HFFc6 (cell line): ENCODE results near the gene ZNG1C. TPM values are rescaled to one million over a fixed set of nuclear protein-coding genes. Genes with fewer than 3 reads are reported as not detected.
"Not testable (repeated sequence)": the region's sequence is repeated elsewhere in the genome, so short reads cannot be mapped to it uniquely, and the experiment has no call there.

Experiments
- DNase-seq: peaks from one replicate; pipeline ENCODE4 v3.0.0-alpha.2; 2018
- H3K27ac Mint-ChIP-seq: 2 replicates; pipeline ENCODE4 v1.8.0; 2020; ENCODE audit warnings: mild to moderate bottlenecking, mixed read lengths
- H3K27me3 Mint-ChIP-seq: 2 replicates; pipeline ENCODE4 v1.8.0; 2021; ENCODE audit warnings: mild to moderate bottlenecking, moderate library complexity, mixed read lengths; ENCODE audit not compliant: insufficient read depth
- H3K36me3 Mint-ChIP-seq: 2 replicates; pipeline ENCODE4 v1.8.0; 2021; ENCODE audit warnings: low read depth, mixed read lengths
- H3K4me1 Mint-ChIP-seq: 2 replicates; pipeline ENCODE4 v1.8.0; 2020; ENCODE audit warnings: low read depth, mixed read lengths
- H3K4me3 Mint-ChIP-seq: 2 replicates; pipeline ENCODE4 v1.8.0; 2020; ENCODE audit warnings: mild to moderate bottlenecking, moderate library complexity, mixed read lengths
- H3K9me3 Mint-ChIP-seq: 2 replicates; pipeline ENCODE4 v1.8.0; 2020; ENCODE audit warnings: mild to moderate bottlenecking, mixed read lengths
- total RNA-seq, 6 experiments: library from RNA; stranded (reverse); fragmentation: NEBNext Ultra II Directional; extraction: Animal tissue kit (Norgen Biotek cat#: 25700); gene quantifications; 2 replicates in 1 of 6; 3 replicates in 5 of 6; pipeline ENCODE4 v1.2.3, GENCODE V29; 2021
- TF ChIP-seq, protein P1 (sequence below): fragments of 200-600 bp; sonication (generic); IDR thresholded peaks from 2 replicates; pipeline ENCODE4 v1.5.0; 2021; ENCODE audit warnings: antibody characterized with exemption, mild to moderate bottlenecking

Gene ZNG1C
- total RNA-seq, 6 experiments from 2014 or later, result 9.6 to 23.9 (median 15.8) TPM

GRCh38 chr9:68324518-68324917 lies 82.7 kb downstream of the ZNG1C start:
- H3K4me3 Mint-ChIP-seq, H3K36me3 Mint-ChIP-seq, DNase-seq, H3K4me1 Mint-ChIP-seq, H3K27ac Mint-ChIP-seq, H3K27me3 Mint-ChIP-seq, H3K9me3 Mint-ChIP-seq: not testable (repeated sequence)

- H3K36me3 Mint-ChIP-seq, H3K4me3 Mint-ChIP-seq, H3K9me3 Mint-ChIP-seq, H3K27ac Mint-ChIP-seq, H3K27me3 Mint-ChIP-seq, H3K4me1 Mint-ChIP-seq, DNase-seq: not testable (repeated sequence)
Observed at GRCh38 chr9:68329106-68329505, 87.3 kb downstream of the ZNG1C start.

DNA sequence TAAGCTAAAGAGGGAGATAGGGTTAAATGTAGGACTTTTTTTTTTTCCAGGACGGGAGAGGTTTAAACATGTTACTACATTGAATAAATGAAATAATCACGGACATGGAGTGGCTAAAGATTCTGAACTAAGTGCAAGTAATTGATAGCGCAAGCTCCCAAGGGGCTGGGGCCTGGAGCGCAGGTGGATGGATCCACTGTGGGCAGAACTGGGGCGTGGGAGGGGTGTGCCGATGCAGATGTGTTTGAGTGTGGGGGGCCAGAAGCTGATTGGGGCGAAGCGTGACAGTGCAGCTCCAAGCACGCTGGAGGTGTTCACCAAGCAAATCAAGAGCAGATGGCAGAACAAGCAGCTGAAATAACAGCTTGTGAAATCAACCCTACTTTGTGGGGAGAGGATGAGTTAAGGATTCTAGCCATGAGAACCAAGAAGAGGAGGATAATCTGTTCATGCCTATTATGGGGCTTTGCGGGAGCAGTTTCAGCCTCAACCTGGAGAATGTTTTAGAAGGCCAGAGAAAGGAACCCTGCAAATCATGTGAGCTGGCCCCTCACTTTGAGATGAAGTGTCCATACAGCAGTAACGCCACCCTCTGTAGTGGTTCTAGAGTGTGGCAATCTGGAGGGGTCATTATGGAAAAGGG lies 88.9 kb downstream of the ZNG1C start:
- not testable (repeated sequence) for H3K27ac Mint-ChIP-seq, H3K27me3 Mint-ChIP-seq, H3K4me3 Mint-ChIP-seq, H3K9me3 Mint-ChIP-seq, H3K4me1 Mint-ChIP-seq, DNase-seq, H3K36me3 Mint-ChIP-seq

DNA sequence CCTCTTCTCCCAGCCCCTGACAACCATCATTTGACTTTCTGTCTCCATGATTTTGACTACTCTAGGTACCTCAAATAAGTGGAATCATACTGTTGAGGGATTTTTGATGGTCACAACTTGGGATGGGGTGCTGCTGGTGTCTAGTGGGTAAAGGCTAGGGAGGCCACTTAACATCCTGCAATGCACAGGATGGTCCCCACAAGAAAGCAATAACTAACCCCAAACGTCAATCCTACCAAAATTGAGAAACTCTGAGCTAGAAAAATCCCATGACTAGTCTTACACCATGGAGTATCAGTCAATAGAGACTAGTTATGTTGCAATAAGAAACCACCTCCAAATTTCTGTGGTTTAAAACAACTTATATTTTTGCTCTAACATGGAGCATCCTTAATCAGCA lies 90.3 kb downstream of the ZNG1C start:
- not testable (repeated sequence) for H3K36me3 Mint-ChIP-seq, DNase-seq, H3K4me1 Mint-ChIP-seq, H3K9me3 Mint-ChIP-seq, H3K4me3 Mint-ChIP-seq, H3K27ac Mint-ChIP-seq, H3K27me3 Mint-ChIP-seq

DNA sequence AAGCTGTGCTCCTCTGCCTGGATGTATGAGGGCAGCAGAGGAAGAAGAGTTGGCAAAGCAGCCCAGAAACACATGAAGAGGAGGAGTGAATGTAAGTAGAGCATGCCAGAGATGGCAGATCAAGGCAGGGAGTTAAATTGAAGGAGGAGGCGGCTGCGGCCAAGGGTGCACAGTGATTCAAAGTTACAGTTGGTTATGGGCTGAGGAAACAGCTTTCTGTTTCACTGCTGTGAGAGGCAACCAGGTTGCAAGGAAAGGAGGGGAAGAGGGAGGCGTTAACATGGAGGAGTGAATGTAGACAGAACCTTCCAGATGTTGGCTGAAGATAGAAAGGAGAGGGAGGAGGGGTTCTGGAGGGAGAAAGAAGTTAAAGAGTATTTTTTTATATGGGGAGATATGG lies 94.2 kb downstream of the ZNG1C start:
- H3K9me3 Mint-ChIP-seq, H3K36me3 Mint-ChIP-seq, H3K4me3 Mint-ChIP-seq: not testable (repeated sequence)

GRCh38 chr9:68336639-68337339 lies 95.0 kb downstream of the ZNG1C start:
- not testable (repeated sequence) for H3K27ac Mint-ChIP-seq, H3K9me3 Mint-ChIP-seq, H3K4me1 Mint-ChIP-seq, DNase-seq, H3K27me3 Mint-ChIP-seq, H3K36me3 Mint-ChIP-seq, H3K4me3 Mint-ChIP-seq

More for the DNA sequence above, 94.2 kb downstream of the ZNG1C start:
- not testable (repeated sequence) for H3K27me3 Mint-ChIP-seq, DNase-seq, H3K4me1 Mint-ChIP-seq, H3K27ac Mint-ChIP-seq

DNA sequence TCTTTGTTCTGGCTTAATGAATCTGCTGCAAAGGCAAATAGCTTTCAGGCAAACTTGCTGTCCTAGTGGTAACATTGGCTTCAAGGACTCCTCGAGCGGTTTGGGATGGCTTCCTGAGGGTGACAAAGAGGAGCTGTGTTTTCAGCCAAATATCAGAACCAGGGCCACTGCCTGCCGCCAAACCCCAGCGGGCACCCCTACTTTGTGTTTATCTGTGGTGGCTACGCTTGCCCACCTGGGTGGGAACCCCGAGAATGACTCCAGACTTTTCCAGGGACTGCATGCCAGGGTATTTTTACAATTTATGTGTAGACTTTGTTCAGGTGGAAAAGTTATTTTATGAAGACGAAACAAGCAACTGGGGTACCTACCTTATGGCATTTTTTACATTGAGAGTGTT lies 96.2 kb downstream of the ZNG1C start:
- not testable (repeated sequence) for H3K27ac Mint-ChIP-seq, H3K27me3 Mint-ChIP-seq, H3K4me3 Mint-ChIP-seq, H3K4me1 Mint-ChIP-seq, H3K9me3 Mint-ChIP-seq, DNase-seq, H3K36me3 Mint-ChIP-seq

DNA sequence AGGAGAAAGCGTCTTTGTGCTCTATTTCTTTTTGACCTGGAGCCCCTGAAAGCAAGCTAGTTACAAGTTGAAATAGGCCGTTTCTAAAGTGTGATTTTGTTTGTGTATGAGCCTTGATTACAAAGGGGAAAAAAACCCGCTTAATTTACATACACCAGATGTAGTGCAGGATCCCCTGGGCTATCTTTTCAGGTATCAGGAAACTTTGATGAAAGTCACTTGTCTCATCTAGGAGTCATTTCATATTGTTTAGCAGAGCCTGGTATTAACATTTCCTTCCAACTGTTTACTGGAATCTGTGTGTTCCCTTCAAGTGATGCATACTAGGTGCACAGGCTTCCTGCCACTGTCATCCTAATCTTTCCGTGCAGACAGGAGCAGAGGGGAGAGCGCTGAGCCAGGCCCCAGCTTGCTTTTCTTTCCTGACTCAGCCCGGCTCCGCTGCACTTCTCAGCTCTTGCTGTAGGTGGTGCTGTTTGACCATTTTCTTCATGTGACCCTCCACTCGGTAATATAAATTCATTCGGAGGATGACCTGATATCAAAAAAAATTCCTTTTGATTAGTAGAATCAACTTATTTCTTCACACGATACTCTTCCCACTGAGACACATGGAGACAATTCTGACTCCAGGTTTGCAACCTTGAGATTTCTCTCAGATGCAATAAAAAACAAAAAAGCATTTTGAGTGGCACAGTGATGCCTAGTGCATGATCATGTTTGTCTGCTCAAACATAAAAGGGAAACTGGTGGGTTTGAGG lies 100.7 kb downstream of the ZNG1C start:
- H3K36me3 Mint-ChIP-seq, H3K4me1 Mint-ChIP-seq, H3K4me3 Mint-ChIP-seq, H3K9me3 Mint-ChIP-seq, H3K27ac Mint-ChIP-seq, H3K27me3 Mint-ChIP-seq, DNase-seq: not testable (repeated sequence)
- TF ChIP-seq, protein P1, sequence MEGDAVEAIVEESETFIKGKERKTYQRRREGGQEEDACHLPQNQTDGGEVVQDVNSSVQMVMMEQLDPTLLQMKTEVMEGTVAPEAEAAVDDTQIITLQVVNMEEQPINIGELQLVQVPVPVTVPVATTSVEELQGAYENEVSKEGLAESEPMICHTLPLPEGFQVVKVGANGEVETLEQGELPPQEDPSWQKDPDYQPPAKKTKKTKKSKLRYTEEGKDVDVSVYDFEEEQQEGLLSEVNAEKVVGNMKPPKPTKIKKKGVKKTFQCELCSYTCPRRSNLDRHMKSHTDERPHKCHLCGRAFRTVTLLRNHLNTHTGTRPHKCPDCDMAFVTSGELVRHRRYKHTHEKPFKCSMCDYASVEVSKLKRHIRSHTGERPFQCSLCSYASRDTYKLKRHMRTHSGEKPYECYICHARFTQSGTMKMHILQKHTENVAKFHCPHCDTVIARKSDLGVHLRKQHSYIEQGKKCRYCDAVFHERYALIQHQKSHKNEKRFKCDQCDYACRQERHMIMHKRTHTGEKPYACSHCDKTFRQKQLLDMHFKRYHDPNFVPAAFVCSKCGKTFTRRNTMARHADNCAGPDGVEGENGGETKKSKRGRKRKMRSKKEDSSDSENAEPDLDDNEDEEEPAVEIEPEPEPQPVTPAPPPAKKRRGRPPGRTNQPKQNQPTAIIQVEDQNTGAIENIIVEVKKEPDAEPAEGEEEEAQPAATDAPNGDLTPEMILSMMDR, result peak; percentile 63

GRCh38 chr9:68343242-68343641 lies 101.5 kb downstream of the ZNG1C start:
- H3K27me3 Mint-ChIP-seq, H3K27ac Mint-ChIP-seq, DNase-seq, H3K36me3 Mint-ChIP-seq, H3K9me3 Mint-ChIP-seq, H3K4me1 Mint-ChIP-seq, H3K4me3 Mint-ChIP-seq: not testable (repeated sequence)

- H3K9me3 Mint-ChIP-seq, H3K4me3 Mint-ChIP-seq, H3K27me3 Mint-ChIP-seq, DNase-seq, H3K4me1 Mint-ChIP-seq, H3K27ac Mint-ChIP-seq, H3K36me3 Mint-ChIP-seq: not testable (repeated sequence)
Observed at GRCh38 chr9:68343992-68344391, 102.2 kb downstream of the ZNG1C start.
